Fibroblast of skin of left quadriceps (primary cell): ENCODE data around the gene ALG10B.

ENCODE experiments used
- DNase-seq, 2 experiments: peaks; one replicate each; pipeline ENCODE4 v3.0.0-alpha.2; 2013; ENCODE audit warnings: low read depth in 2 of 2

Gene ALG10B

DNA sequence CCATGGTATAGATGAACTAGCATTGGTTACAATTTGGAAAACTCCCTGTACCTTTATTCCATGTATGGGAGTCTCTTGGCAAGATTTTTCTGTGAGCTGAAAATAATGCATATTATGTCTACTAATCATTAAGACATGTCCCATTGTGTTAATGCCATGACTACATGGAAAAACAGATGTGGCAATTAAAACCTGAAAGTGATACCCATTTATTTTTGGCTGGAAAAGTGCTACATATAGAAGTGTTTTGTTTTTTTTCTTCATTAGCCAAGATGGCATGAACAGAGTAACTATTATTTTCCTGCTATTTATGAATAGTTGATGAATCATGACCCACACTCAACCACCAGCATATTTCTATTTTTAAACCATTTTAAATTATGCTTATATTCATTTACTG, 58.2 kb downstream of the ALG10B start:
- no peak for DNase-seq
